RWPE1 (cell line): ENCODE data around the gene MSL3B.

Source experiments
- CTCF ChIA-PET: fragments of 350-600 bp; sonication (Branson Sonifier 250); formaldehyde crosslinking; extraction: SDS; loops from one replicate; lab custom pipeline; 2021; lab: Yijun Ruan, JAX
- POLR2A ChIA-PET: fragments of 400-600 bp; formaldehyde crosslinking; extraction: SDS; loops from one replicate; lab custom pipeline; 2020; ENCODE audit warnings: antibody characterized with exemption; ENCODE audit not compliant: low non-redundant PET; lab: Yijun Ruan, JAX
- DNase-seq: peaks from one replicate; pipeline ENCODE4 v3.0.0; 2012; ENCODE audit warnings: low spot score
- H3K27ac ChIP-seq: fragments of 450-650 bp; 2 replicates; pipeline ENCODE4 v1.5.1; 2017
- TF ChIP-seq, protein P1 (sequence below): fragments of 450-650 bp; conservative IDR thresholded peaks from 2 replicates; pipeline ENCODE4 v1.5.1; 2017; ENCODE audit warnings: low read depth, mild to moderate bottlenecking

Gene MSL3B

DNA sequence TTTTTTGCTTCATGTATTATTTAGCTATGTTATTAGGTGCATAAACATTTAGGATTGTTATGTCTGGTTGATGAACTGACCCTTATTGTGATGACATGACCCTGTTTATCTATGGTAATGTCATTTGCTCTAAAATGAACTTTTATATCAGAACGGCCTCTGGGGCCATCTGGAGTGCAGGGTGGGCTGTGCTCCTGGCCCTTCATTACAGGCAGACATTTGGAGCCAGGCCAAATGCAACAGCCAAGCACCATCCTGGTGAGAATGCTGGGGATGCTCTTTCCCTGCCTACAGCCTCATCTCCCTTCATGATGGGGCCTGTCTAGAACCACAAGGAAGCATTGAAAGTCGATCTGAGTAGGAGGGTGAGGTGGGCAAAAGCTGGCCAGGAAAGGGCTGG is 51.9 kb downstream of the MSL3B start:
- POLR2A ChIA-PET = no interaction called here

GRCh38 chr2:233815861-233816260 is 52.3 kb downstream of the MSL3B start:
- CTCF ChIA-PET = no interaction called here
- DNase-seq = no peak
- no peak overlapping the region for H3K27ac ChIP-seq
- POLR2A ChIA-PET = no interaction called here
- TF ChIP-seq, protein P1, sequence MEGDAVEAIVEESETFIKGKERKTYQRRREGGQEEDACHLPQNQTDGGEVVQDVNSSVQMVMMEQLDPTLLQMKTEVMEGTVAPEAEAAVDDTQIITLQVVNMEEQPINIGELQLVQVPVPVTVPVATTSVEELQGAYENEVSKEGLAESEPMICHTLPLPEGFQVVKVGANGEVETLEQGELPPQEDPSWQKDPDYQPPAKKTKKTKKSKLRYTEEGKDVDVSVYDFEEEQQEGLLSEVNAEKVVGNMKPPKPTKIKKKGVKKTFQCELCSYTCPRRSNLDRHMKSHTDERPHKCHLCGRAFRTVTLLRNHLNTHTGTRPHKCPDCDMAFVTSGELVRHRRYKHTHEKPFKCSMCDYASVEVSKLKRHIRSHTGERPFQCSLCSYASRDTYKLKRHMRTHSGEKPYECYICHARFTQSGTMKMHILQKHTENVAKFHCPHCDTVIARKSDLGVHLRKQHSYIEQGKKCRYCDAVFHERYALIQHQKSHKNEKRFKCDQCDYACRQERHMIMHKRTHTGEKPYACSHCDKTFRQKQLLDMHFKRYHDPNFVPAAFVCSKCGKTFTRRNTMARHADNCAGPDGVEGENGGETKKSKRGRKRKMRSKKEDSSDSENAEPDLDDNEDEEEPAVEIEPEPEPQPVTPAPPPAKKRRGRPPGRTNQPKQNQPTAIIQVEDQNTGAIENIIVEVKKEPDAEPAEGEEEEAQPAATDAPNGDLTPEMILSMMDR = no peak

More for the DNA sequence above, 51.9 kb downstream of the MSL3B start:
- DNase-seq = no peak
- TF ChIP-seq, protein P1 = no peak
- CTCF ChIA-PET = no interaction called here
- H3K27ac ChIP-seq = no peak overlapping the region
